Skeletal muscle tissue (tissue), 4 donors: ENCODE results near the gene IQCM. TPM values are rescaled to one million over a fixed set of nuclear protein-coding genes. Genes with fewer than 3 reads are reported as not detected.

Source experiments
- H3K27ac ChIP-seq: one replicate; pipeline ENCODE4 v1.7.0; 2013; ENCODE audit warnings: mild to moderate bottlenecking, low read depth, low read length, inconsistent platforms
- H3K27me3 ChIP-seq, 3 donors: one replicate each; pipeline ENCODE4 v1.7.0; 2013; ENCODE audit warnings: low read length in 3 of 3; ENCODE audit not compliant: control insufficient read depth in 3 of 3, insufficient read depth in 3 of 3
- H3K36me3 ChIP-seq, 3 donors: one replicate each; pipeline ENCODE4 v1.7.0; 2013; ENCODE audit warnings: low read length in 3 of 3; ENCODE audit not compliant: control insufficient read depth in 3 of 3, insufficient read depth in 3 of 3
- H3K4me1 ChIP-seq, 3 donors: one replicate each; pipeline ENCODE4 v1.7.0; 2013; ENCODE audit warnings: low read length in 3 of 3, mild to moderate bottlenecking in 3 of 3; ENCODE audit not compliant: control insufficient read depth in 3 of 3, insufficient read depth in 3 of 3
- H3K4me3 ChIP-seq, 3 donors: one replicate each; pipeline ENCODE4 v1.7.0; 2013; ENCODE audit warnings: low read length in 3 of 3
- H3K9ac ChIP-seq, 3 donors: one replicate each; pipeline ENCODE4 v1.7.0; 2013; ENCODE audit warnings: low read length in 3 of 3, mild to moderate bottlenecking in 3 of 3, moderate library complexity in 2 of 3, low read depth in 1 of 3
- H3K9me3 ChIP-seq, 3 donors: one replicate each; pipeline ENCODE4 v1.7.0; 2013; ENCODE audit warnings: low read length in 3 of 3; ENCODE audit not compliant: control insufficient read depth in 3 of 3
- total RNA-seq: library from RNA; depleted of rRNA; stranded (reverse); fragments of >200 nt; gene quantifications from one replicate; pipeline ENCODE4 v1.2.3, GENCODE V29; 2014
- donor health status: Osteomylitis.

The IQCM gene
- total RNA-seq, 1 donor from 2014 or later = not detected

DNA sequence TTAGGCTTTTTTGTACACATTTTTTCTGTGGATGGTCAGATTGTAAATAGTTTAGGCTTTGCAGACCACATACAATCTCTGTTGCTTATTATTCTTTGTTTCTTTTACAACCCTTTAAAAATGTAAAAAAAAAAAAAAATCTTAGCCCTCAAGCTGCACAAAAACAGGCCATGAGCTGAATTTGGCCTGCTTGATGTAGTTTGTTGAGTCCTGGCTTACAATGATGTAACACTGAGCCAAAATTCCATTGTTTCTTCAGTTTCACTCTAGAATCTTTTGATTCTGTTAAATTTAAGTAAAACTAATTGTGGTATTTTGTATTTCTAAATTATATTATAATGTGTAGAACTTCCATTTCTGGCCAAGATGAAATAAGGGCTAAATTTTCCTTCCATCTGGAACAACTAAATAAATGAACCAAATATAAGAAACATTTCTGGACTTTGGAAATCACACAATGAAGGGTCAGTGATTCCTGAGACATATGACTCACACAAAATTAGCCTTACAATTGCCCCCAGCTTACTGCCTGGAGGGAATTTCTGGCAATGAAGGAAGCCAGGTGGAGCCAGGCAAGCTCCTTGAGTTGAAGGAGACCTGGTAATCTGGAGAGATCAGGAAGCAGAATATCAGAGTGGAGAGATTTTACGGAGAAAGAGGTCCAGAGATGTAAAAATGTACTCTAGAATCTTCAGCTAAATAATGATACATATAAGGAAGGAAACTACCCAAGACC is 29.8 kb downstream of the IQCM start:
- Histone ChIP-seq H3K36me3 (no peaks in the 10 kb centered on the region), H3K27ac (no peak overlapping the region), H3K4me1 (no peaks in the 10 kb centered on the region), H3K9me3 (no peaks in the 10 kb centered on the region), H3K9ac (no peak overlapping the region), H3K4me3 (no peak overlapping the region), H3K27me3 (no peaks in the 10 kb centered on the region)

DNA sequence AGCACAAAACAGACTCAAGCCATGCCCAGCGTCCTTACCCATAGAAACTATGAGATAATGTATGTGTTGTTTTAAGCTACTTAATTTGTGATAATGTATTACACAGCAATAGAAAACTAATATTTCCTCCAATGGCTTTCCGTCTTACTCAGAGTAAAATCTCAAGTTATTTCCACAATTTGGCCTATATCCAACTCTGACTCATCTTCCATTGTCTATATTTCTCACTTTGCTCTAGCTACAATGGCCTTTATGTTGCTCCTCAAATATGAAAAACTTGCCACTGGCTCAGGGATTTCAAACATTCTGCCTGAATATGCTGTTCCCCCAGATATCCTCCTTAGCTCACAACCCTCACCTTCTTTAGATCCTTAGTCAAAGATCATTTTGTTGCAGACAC is 31.6 kb downstream of the IQCM start:
- Histone ChIP-seq H3K9me3 (no peaks in the 10 kb centered on the region), H3K4me3 (no peak overlapping the region), H3K4me1 (no peaks in the 10 kb centered on the region), H3K27me3 (no peaks in the 10 kb centered on the region), H3K27ac (no peak overlapping the region), H3K36me3 (no peaks in the 10 kb centered on the region), H3K9ac (no peak overlapping the region)

DNA sequence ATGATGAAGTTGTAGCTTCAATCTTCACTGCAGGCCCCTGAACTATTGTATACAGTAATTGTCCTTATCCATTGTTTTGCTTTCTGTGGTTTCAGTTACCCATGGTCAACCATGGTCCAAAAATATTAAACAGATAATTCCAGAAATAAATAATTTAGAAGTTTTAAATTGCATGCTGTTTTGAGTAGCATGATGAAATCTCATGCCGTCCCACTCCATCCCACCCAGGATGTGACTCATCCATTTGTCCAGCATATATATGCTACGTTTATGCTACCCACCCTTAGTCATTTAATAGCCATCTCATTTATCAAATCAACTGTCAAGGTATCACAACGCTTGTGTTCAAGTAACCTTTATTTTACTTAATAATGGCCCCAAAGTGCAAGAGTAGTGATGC is 34.5 kb downstream of the IQCM start:
- Histone ChIP-seq H3K4me1 (no peaks in the 10 kb centered on the region), H3K27ac (no peak overlapping the region), H3K4me3 (no peak overlapping the region), H3K9me3 (no peaks in the 10 kb centered on the region), H3K27me3 (no peaks in the 10 kb centered on the region), H3K9ac (no peak overlapping the region), H3K36me3 (no peaks in the 10 kb centered on the region)

DNA sequence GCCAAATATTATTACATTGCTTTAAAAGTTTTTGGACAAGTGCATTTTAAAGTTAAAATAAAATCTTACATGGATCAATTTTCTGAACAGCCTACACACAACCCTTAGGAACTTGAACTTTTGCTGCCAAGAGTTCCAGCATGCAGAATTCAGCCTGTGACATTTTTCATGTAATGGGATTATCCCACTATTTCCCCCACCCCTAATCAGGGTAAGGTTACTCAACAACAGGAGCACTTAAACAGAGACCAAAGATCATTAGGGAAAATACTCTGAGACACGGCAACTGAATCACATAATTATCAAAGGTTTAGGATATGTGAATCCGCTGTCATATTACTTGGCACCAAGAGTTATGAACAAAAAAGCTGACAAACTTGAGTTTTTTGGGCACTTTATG is 47.2 kb downstream of the IQCM start:
- Histone ChIP-seq H3K4me1 (no peaks in the 10 kb centered on the region), H3K4me3 (no peak overlapping the region), H3K27ac (no peak overlapping the region), H3K9me3 (no peaks in the 10 kb centered on the region), H3K27me3 (no peaks in the 10 kb centered on the region), H3K9ac (no peak overlapping the region), H3K36me3 (no peaks in the 10 kb centered on the region)

DNA sequence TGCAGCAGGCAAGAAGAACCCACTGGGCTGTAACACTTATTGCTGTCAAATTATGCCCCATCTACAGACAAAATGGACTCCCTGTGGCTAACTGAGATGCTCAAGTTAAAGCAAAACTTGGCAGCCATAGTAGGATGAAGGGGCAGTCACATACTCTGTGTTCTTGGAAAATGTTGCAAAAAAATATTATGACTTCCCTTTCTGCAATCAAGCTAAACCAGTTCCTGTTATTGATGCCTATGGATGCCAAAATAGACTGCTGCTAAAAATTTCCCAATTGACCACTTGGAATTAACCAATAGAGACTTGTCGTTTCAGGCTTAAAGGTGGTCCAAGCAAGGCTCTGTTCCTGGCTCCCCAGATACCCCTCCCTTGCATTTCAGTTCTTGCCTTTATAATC is 49.5 kb downstream of the IQCM start:
- no peaks in the 10 kb centered on the region for H3K4me1 ChIP-seq
- H3K9me3 ChIP-seq = no peaks in the 10 kb centered on the region

DNA sequence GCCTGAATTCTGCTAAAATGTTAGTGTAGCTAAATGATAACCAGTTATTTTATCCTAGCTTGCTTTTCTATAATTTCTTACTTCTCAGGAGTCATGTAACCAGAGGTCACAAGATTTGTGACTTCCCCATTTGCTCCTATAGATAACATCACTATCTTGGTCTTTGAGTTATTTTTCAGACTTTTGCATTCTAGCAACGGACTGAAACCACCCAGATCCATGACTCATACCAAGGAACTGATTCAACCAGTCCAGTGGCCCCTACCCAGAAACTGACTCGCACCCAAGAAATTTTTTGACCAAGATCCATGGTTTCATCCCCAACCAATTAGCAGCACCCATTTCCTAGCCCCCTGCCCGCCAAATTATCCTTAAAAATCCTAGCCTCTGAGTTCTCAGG is 50.0 kb downstream of the IQCM start:
- Histone ChIP-seq H3K4me1 (no peaks in the 10 kb centered on the region), H3K36me3 (no peaks in the 10 kb centered on the region), H3K27me3 (no peaks in the 10 kb centered on the region), H3K9ac (no peak overlapping the region), H3K4me3 (no peak overlapping the region), H3K9me3 (no peaks in the 10 kb centered on the region), H3K27ac (no peak overlapping the region)

More for the DNA sequence above, 49.5 kb downstream of the IQCM start:
- Histone ChIP-seq H3K4me3 (no peak overlapping the region), H3K9ac (no peak overlapping the region), H3K27ac (no peak overlapping the region), H3K27me3 (no peaks in the 10 kb centered on the region), H3K36me3 (no peaks in the 10 kb centered on the region)

DNA sequence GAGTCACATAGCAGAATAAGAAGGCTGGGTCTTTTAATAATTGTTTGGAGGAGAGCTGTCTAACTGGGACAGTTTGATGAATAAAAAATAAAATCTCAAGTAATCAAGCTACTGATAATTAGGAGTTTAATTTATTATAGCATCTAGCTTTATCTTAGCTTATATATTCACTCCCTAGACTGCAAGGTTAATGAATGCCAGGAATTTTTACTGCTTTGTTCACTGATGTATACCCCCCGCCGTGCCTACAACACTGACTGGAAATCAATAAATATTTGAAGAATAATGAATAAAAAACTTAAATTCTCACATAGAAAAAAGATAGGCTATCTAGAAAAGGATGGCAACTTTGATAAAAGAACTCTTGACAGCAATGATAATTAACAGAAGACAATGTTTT is 59.7 kb downstream of the IQCM start:
- no peak overlapping the region for H3K4me3 ChIP-seq
- H3K36me3 ChIP-seq = no peaks in the 10 kb centered on the region
- H3K4me1 ChIP-seq = no peaks in the 10 kb centered on the region
- no peak overlapping the region for H3K27ac ChIP-seq
- H3K27me3 ChIP-seq = no peaks in the 10 kb centered on the region
- no peak overlapping the region for H3K9ac ChIP-seq
- no peaks in the 10 kb centered on the region for H3K9me3 ChIP-seq

DNA sequence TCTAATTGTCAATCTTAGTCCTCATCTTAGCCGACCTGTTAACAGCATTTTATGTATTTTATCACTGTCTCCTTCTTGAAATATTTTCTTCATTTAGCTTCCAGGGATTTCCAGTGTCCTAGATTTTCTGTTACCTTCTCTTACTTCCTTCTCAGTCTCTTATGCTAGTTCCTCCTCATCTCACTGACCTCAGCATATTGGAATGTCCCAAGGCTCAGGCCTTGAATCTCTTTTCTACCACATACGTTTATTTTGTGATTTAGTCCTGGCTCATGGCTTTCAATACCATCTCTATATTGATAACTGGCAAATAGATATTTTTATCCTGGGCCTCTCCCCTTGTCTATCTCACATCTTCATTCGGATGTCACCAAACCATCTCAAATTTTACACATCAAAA is 61.1 kb downstream of the IQCM start:
- H3K9me3 ChIP-seq = no peaks in the 10 kb centered on the region
- H3K4me3 ChIP-seq = no peak overlapping the region
- H3K27ac ChIP-seq = no peak overlapping the region
- H3K4me1 ChIP-seq = no peaks in the 10 kb centered on the region
- H3K9ac ChIP-seq = no peak overlapping the region
- H3K27me3 ChIP-seq = no peaks in the 10 kb centered on the region
- no peaks in the 10 kb centered on the region for H3K36me3 ChIP-seq

DNA sequence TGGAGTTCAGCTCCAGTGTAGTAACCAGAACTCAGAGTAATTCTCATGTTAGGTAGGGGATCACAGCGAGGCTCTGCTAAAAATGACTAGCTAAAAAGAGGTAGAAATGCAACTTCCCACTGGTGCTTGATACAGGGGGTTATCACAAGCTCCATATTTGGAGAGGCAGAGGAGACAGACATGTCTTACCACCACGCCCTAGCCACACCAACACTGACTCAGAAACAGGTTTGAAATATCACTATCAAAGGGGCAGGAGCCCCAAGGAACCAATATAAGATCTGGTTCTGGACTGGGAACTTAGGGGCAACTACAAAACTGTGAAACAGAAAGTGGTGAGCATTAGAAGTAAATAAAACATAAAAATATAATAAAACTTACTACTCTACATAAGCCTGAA is 62.9 kb downstream of the IQCM start:
- no peaks in the 10 kb centered on the region for H3K36me3 ChIP-seq
- no peaks in the 10 kb centered on the region for H3K9me3 ChIP-seq
- no peak overlapping the region for H3K4me3 ChIP-seq
- H3K27ac ChIP-seq = no peak overlapping the region
- no peaks in the 10 kb centered on the region for H3K4me1 ChIP-seq
- no peak overlapping the region for H3K9ac ChIP-seq
- no peaks in the 10 kb centered on the region for H3K27me3 ChIP-seq

DNA sequence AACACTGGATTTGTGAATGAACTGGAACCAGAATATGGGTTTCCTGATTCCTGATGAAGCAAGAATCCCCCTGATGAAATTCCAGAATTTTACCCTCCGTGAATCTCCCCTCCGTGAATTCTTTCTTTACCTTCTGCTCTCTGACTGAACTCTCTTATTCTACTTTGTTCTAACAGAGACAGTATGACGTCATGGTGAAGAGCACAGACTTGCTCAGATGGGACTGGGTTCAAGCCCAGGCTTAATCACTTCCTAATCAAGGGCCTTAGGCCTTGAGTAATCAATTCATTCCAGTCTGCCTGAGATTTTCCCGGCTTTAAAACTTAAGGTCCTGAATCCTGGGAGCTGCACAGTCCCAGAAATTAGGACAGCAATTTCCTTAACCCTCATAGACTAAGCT is 64.5 kb downstream of the IQCM start:
- no peak overlapping the region for H3K27ac ChIP-seq
- H3K36me3 ChIP-seq = no peaks in the 10 kb centered on the region
- H3K4me3 ChIP-seq = no peak overlapping the region
- H3K9ac ChIP-seq = no peak overlapping the region
- H3K4me1 ChIP-seq = no peaks in the 10 kb centered on the region
- no peaks in the 10 kb centered on the region for H3K27me3 ChIP-seq
- H3K9me3 ChIP-seq = no peaks in the 10 kb centered on the region
